Heart left ventricle (tissue), 16 donors: ENCODE data around the gene HVCN1. TPM values are rescaled to one million over a fixed set of nuclear protein-coding genes. Genes with fewer than 3 reads are reported as not detected.

Experiments
- ATAC-seq, 4 donors: fragments of 200-7000 bp; cut with Tn5 transposase; one replicate each; pipeline ENCODE4 v1.9.1; 2020 to 2022; ENCODE audit warnings: moderate library complexity in 4 of 4, mild to moderate bottlenecking in 3 of 4, moderate number of reproducible peaks in 1 of 4
- DNase-seq, 5 donors: peaks; one replicate each; pipeline ENCODE4 v3.0.0-alpha.2; 2020
- H3K27ac ChIP-seq, 12 donors: fragments of 200-600 bp; sonication (generic) in 4 of 12; one replicate each; pipeline versions ENCODE4 v1.5.0 to v1.8.0; 2016 to 2022; ENCODE audit warnings: mild to moderate bottlenecking in 2 of 12
- H3K27me3 ChIP-seq, 9 donors: fragments of 200-600 bp; sonication (generic) in 2 of 9; one replicate each; pipeline versions ENCODE4 v1.5.1 to v1.8.0; 2016 to 2022; ENCODE audit warnings: mild to moderate bottlenecking in 3 of 9
- H3K36me3 ChIP-seq, 9 donors: fragments of 200-600 bp; sonication (generic) in 2 of 9; one replicate each; pipeline versions ENCODE4 v1.5.0 to v1.8.0; 2018 to 2022; ENCODE audit warnings: mild to moderate bottlenecking in 2 of 9
- H3K4me1 ChIP-seq, 12 donors: fragments of 200-600 bp; sonication (generic) in 4 of 12; one replicate each; pipeline versions ENCODE4 v1.5.0 to v1.8.0; 2016 to 2022; ENCODE audit warnings: mild to moderate bottlenecking in 3 of 12
- H3K4me3 ChIP-seq, 12 donors: fragments of 200-600 bp; sonication (generic) in 4 of 12; one replicate each; pipeline versions ENCODE4 v1.5.0 to v1.8.0; 2017 to 2022; ENCODE audit warnings: mild to moderate bottlenecking in 9 of 12, moderate library complexity in 4 of 12
- H3K9me3 ChIP-seq, 12 donors: fragments of 200-600 bp; sonication (generic) in 4 of 12; one replicate each; pipeline versions ENCODE4 v1.5.0 to v1.8.0; 2016 to 2022; ENCODE audit warnings: mild to moderate bottlenecking in 1 of 12
- POLR2A ChIP-seq, 2 donors: fragments of 450-650 bp; IDR thresholded peaks; one replicate each; pipeline ENCODE4 v1.6.1; 2017; ENCODE audit warnings: antibody characterized with exemption in 2 of 2, mild to moderate bottlenecking in 2 of 2, moderate library complexity in 2 of 2
- WGBS, 4 donors: extraction: QIAGEN DNeasy Blood & Tissue Kit in 2 of 4; methylation state at CpG; one replicate each; pipeline versions ENCODE4 v1.1.5 to v1.1.7; 2013 to 2018; 5-methylcytosine and 5-hydroxymethylcytosine counted together
- intact Hi-C, 10 donors: fragments of 100-400 bp; cut with DNase I; formaldehyde crosslinking; loops; one replicate each; pipeline versions ENCODE4 v1.11.1 to v1.14.2; 2022
- polyA plus RNA-seq, 2 donors: library from polyadenylated mRNA; stranded (reverse); fragments of 200-250 nt; gene quantifications; one replicate each; pipeline ENCODE4 v1.2.3, GENCODE V29; 2013
- total RNA-seq, 9 donors: library from RNA; depleted of rRNA in 2 of 9; stranded (reverse); fragments of >200 nt in 2 of 9; fragmentation: NEBNext Ultra II Directional in 3 of 9; extraction: Animal tissue kit (Norgen Biotek cat#: 25700) in 3 of 9; gene quantifications; one replicate each; pipeline versions ENCODE4 v1.1.0 to v1.2.4, GENCODE V29; 2016 to 2023
- TF ChIP-seq, protein P1 (sequence below), 12 donors: fragments of 200-600 bp; sonication (generic) in 4 of 12; IDR thresholded peaks; one replicate each; pipeline versions ENCODE4 v1.5.0 to v1.8.0; 2018 to 2022; ENCODE audit warnings: antibody characterized with exemption in 12 of 12, mild to moderate bottlenecking in 5 of 12
- donor health status: ischemic (EF 13 %, LVEDD 7.1; RV severe dilation, severe dysfunction).
- donor health status: healthy with polysubstance abuse.
- donor health status: DM: no; HTN: yes; CAD: no.
- donor health status: DM: no; HTN: no; CAD: no.
- donor health status: ischemic (EF 25% LVEDD 6.9; RV normal size, moderate dysfunction).
- donor health status: ischemic (EF 25% LVEDD 5.7; RV mildly dilated, moderate dysfunction).
- donor health status: healthy.
- donor health status: DM: yes; HTN: yes; CAD: no.
- donor health status: ischemic (EF 35%, LVEDD 5.7; RV mildly dilated, moderate dysfunction).
- donor health status: nonischemic (EF 11% LVEDD 7.7; RV severe dilation, severe dysfunction).
- donor health status: DM: yes; HTN: yes; CAD: no.
- donor health status: PGD.
- donor health status: ischemic (EF 29% LVEDD 5.4; RV normal size, mild dysfunction).
- donor health status: nonischemic (EF 23%, LVEDD 6.1; RV moderate dilation, normal function).

Gene HVCN1
- total and polyA plus RNA-seq, 11 donors, result 4.1 to 55.3 (median 11.8) TPM

DNA sequence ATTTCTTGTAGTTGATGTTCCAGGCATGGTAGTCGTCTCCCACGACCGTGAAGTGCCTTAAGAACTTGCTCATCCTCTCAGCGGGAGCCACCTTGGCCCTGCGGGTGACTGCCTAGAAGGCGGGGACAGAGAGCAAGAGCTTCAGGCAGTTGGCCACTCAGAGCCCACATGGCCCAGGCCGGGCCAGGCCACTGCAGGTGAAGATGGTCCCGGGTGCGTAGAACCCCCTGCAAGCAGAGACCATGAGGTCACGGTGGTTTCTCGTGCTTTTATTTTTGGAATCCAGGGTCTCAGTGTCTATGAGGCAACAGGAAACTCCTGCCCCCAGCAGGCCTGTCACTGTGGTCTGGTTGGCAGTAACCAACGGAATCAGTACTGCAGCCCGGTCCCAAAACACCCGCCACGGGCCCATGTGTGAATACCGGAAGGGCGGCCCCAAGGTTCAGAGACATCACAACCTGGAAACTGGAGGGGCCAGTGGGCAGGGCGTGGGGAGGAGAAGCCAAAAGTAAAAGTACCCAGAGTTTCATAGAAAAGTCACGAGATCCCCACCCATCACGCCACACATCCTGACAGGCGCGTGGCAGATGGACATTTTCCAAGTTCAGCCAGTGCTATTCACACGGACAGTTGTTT, 27.5 kb downstream of the HVCN1 start:
- Histone ChIP-seq H3K27me3 (no peaks in the 10 kb centered on the region), H3K4me1 (peaks cover 0 to 15% (median 2%) of the 10 kb centered on the region in 12 donors), H3K4me3 (peak overlapping the region in 1 of 12 donors; percentile 30), H3K27ac (peak overlapping the region in 1 of 12 donors; percentile 62), H3K36me3 (peaks cover 0 to 35% (median 8%) of the 10 kb centered on the region in 9 donors), H3K9me3 (peaks cover 0 to 27% (median 13%) of the 10 kb centered on the region in 12 donors)
- DNase-seq, result peak in 4 of 5 donors; percentile 15 to 51 (median 35)
- WGBS, 4 donors, result 70 to 77% (median 71%) methylated on average over 16 to 23 of the region's 23 CpGs
- peak; percentile 40 to 73 (median 56) for ATAC-seq
- intact Hi-C loops, result no loop called here
- TF ChIP-seq, protein P1, sequence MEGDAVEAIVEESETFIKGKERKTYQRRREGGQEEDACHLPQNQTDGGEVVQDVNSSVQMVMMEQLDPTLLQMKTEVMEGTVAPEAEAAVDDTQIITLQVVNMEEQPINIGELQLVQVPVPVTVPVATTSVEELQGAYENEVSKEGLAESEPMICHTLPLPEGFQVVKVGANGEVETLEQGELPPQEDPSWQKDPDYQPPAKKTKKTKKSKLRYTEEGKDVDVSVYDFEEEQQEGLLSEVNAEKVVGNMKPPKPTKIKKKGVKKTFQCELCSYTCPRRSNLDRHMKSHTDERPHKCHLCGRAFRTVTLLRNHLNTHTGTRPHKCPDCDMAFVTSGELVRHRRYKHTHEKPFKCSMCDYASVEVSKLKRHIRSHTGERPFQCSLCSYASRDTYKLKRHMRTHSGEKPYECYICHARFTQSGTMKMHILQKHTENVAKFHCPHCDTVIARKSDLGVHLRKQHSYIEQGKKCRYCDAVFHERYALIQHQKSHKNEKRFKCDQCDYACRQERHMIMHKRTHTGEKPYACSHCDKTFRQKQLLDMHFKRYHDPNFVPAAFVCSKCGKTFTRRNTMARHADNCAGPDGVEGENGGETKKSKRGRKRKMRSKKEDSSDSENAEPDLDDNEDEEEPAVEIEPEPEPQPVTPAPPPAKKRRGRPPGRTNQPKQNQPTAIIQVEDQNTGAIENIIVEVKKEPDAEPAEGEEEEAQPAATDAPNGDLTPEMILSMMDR (IDR thresholded peaks at IDR 0.05), result no peak
- TF ChIP-seq POLR2A (IDR thresholded peaks at IDR 0.05), result no peak

DNA sequence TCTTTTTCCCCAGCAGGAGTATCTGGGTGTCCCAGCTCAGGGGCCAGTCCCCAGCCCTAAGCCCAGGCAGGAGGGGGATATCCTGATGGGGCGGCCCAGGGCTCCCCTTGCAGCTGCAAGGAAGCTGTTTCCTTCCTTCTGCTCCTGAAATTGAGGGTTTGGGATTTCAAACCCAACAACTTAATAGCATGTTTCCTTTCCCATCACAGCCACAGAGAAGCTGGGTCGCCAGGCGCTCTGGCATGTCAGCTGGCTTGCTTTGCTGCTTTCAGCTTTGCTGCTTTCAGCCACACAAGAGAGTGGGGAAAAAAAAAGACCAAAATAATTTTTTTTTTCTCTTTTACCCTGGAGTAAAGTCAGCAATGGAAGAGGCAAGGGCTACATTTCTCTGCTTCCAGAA, 30.0 kb downstream of the HVCN1 start:
- WGBS, 4 donors, result 79 to 92% (median 83%) methylated on average over 3 of the region's 3 CpGs

DNA sequence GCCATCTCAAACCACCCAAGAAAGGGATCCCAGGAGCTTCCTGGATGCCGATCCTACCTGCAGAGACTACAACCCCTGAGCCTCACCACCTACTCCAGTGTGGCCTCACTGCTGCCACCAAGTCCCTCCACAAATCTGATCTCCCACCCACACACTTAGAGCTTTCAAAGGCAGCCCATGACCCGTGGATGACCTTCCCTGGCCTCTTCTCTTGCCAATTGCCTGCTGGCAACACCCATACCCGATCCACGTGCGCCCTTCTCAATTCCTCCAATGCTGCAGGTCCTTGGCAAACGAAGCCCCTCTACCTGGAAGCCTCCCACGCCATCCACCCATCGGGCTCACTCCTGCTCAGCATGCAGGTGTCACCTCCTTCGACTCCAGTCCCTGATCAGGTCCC, 30.7 kb downstream of the HVCN1 start:
- H3K9me3 ChIP-seq, result no peaks in the 10 kb centered on the region
- no peak for ATAC-seq
- H3K27ac ChIP-seq, result no peak overlapping the region

More for the DNA sequence above, 30.0 kb downstream of the HVCN1 start:
- Histone ChIP-seq H3K27ac (no peak overlapping the region), H3K27me3 (no peaks in the 10 kb centered on the region), H3K4me1 (peaks cover 0 to 15% (median 2%) of the 10 kb centered on the region in 12 donors), H3K9me3 (peaks cover 0 to 1% (median 0%) of the 10 kb centered on the region in 12 donors), H3K36me3 (peaks cover 0 to 37% (median 14%) of the 10 kb centered on the region in 9 donors), H3K4me3 (no peak overlapping the region)
- ATAC-seq (no peak), DNase-seq (no peak)
- TF ChIP-seq, protein P1 (IDR thresholded peaks at IDR 0.05), result no peak
- no peak for TF ChIP-seq POLR2A (IDR thresholded peaks at IDR 0.05)
- intact Hi-C loops, result no loop called here

DNA sequence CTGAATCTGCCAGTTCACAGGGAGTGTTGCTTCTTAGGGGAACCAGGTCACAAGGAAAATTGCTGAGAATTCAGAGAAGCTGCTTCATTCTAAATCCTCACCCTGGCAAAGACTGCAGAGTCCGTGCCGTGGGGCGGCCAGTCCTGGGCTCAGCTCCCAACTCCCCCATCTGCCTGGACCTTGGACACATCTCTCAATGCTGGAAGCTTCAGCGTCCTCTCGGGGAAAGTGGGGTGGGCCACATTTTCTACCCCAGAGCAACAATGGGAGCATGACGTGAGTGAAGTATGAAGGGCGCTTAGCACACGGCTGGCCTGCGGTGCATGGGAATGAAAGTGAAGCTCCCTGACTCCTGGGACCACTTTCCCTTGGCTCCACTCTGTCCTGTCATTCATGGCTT, 31.2 kb downstream of the HVCN1 start:
- no peaks in the 10 kb centered on the region for H3K27me3 ChIP-seq
- H3K4me1 ChIP-seq, result peaks cover 0 to 15% (median 2%) of the 10 kb centered on the region in 12 donors
- H3K36me3 ChIP-seq, result peaks cover 0 to 42% (median 15%) of the 10 kb centered on the region in 9 donors
- intact Hi-C loops, result no loop called here
- H3K4me3 ChIP-seq, result no peak overlapping the region
- TF ChIP-seq POLR2A (IDR thresholded peaks at IDR 0.05), result no peak
- TF ChIP-seq, protein P1 (IDR thresholded peaks at IDR 0.05), result no peak
- H3K27ac ChIP-seq, result no peak overlapping the region
- H3K9me3 ChIP-seq, result no peaks in the 10 kb centered on the region
- ATAC-seq (no peak), DNase-seq (no peak)
- 47 to 88% (median 79%) methylated on average over 8 to 9 of the region's 9 CpGs for WGBS, 4 donors

More for the DNA sequence above, 30.7 kb downstream of the HVCN1 start:
- H3K36me3 ChIP-seq, result peaks cover 0 to 37% (median 15%) of the 10 kb centered on the region in 9 donors
- DNase-seq, result no peak
- intact Hi-C loops, result no loop called here
- H3K27me3 ChIP-seq, result no peaks in the 10 kb centered on the region
- WGBS, 4 donors, result 80 to 87% (median 85%) methylated on average over 9 of the region's 9 CpGs
- H3K4me3 ChIP-seq, result no peak overlapping the region
- TF ChIP-seq POLR2A (IDR thresholded peaks at IDR 0.05), result no peak
- TF ChIP-seq, protein P1 (IDR thresholded peaks at IDR 0.05), result no peak
- peaks cover 0 to 15% (median 2%) of the 10 kb centered on the region in 12 donors for H3K4me1 ChIP-seq
